Superior temporal gyrus (tissue), 1 donor: ENCODE results near the gene TCERG1L.
"Not testable (repeated sequence)": the region's sequence is repeated elsewhere in the genome, so short reads cannot be mapped to it uniquely, and the experiment has no call there.

Experiments used
- DNase-seq: peaks from one replicate; pipeline ENCODE4 v3.0.0-alpha.2; 2016; ENCODE audit errors: extremely low spot score

TCERG1L gene

DNA sequence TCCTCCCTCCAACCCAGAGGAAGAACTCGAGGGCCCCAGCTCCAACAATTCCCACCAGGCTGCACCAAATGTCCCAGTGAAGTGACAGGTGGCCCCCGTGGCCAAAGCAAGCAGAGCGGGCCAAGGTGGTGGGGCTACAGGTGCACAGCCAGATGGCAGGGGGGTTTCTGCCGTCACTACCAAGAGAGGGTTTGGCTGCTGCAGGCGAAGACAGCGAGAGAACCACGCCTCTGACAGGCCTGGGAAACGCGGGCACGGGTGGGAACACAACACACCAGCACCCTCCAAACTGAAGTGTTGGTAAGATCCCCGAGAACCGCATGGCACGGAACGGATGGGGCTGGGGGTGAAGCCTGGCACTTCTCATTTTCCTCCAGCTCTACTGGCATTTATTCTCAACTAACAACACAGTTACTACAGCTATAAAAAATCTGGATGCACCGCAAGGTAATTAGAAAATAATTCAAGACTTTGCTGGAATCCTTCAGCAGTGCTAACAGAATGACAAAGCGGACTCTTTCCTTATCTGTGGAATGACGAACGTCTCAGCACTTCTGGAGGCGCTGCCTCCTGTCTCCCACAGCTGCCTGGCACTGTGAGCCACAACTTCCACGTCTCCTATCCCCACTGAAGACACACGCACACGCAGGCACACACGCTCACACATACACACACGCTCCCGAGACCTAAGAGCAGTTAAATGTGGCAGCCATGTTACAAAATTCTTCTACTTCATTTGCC, 167.9 kb downstream of the TCERG1L start:
- DNase-seq, result no peak

DNA sequence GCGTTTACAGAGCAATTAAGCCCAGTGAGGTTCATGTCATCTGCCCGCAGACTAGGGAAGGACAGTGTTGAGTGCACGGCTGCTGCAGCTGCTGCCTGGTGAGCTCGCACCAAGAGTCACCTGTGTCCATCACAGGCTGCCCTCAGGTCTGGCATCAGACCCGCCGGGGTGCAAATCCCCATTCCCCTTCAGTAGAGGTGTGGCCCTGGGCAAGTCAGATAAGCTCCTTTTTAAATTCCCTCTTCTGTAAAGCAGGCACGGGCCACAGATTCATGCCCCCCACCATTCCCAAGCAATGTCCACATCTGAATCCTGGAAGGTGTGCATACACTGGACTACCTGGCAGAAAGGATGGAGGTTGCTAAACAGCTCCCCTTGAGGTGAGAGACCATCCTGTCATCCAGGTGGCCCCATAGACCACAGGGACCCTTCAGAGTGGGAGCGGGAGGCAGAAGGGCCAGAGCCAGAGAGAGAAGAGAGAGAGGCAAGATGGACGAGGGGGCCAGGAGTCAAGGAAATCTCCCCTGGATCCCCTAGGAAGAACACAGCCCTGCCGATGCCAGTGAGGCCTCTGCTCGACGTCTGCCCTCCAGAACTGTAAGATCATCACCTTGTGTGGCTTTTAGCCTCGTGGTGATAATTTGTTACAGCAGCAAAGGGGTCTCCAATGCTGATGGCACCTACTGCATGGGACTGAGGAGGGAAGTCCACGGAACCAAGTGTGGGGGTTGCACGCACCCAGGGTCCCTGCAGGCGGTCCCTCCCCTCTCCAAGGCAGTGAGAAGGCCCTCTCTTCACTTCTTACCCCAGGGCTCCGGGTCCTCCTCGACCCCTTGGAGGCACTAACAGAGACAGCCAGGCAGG, 168.8 kb downstream of the TCERG1L start:
- no peak for DNase-seq

DNA sequence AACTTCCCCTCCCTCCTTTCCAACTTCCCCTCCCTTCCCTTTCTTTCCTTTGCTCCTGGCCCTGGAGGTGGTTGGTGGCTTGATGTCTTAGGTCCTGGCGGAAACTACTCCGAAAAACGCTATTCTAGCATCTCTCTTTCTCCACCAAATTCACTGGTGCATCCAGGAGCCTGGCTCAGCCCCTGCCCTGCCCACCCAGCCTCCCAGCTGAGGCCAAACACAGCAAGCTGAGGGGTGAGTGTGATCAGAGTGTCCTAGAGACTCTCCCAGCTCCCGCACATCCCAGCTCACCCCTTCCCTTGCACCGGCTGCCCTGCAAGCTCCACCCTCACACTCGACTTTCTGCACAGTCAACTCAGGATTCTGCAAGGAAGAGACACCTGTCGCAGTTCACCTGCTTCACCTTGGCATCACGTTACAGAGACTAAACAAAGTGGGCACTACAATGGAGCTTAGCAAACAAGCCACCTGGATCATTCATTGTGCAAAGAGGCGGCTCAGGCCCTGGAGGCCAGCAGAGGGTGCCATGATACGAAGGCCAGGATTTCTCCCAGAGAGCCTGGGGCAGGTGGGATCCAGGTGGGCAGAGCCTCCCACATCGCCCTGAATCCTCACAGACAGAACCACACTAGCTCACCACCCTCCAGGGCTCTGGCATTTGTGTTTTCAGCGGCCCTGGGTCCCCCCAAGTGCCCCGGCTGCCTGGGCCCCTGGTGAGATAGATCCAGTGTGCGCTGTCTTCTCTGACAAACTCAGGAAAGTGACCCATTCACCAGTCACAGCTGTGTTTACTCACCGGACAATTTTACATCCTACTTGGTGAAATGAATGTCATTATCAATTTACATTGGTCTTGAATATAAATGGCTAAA, 169.6 kb downstream of the TCERG1L start:
- no peak for DNase-seq

DNA sequence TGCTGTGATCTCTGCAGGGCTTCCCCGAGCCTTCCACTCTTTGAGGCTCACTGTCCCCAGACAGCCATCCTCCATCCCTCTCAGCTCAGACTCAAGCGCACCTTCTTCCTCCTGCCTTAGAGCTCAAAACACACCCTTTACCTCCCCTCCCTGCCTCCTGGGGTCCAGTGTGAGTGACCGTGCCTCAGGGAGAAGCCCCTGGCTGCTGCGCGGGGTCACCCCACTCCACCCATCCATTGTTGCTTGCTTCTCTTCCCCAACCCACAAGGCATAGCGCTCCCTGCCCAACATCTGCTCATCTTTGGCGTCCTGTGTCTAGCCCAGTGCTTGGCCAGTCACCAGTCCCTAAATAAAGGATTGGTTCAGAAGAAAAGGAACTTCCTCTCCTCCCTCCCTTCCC, 170.3 kb downstream of the TCERG1L start:
- DNase-seq, result no peak

DNA sequence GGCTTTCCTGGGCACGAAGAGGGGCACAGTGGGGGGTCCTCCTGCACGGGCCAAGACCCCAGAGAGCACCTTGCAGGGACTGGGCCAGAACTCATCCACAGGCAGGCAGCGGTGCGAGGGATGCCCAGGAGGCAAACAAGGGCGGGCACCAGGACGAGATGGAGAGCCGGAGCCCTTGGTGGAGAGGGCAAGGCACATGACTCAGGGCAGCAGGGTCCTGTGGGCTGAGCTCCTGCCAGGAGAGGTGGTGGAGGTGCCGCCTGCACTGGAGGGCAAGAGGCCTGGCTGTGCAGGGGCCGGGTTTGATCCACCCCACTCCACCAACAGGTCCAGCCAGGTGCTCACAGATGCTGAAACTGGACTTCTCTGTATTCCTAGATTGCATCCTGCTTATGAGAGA, 170.9 kb downstream of the TCERG1L start:
- no peak for DNase-seq

DNA sequence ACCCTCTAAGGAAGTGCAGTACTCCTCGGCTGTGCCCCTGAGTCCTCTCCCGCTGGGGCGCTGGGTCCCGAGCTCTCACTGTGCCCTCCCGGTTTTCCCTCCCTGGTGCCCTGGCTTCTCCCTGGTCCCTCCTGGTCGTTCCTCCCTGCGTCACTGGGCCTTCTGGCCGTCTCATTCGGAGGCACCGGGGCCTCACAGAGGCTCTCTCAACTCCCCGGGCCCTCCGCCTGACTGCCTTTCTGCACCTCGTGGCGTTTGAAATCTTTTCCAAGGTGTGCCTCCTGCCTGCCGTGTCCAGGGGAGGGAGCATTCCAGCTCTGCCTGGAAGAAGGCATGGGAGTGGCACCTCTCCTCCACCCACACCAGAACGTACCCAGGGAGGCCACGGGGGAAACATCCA, 174.3 kb downstream of the TCERG1L start:
- DNase-seq, result no peak

DNA sequence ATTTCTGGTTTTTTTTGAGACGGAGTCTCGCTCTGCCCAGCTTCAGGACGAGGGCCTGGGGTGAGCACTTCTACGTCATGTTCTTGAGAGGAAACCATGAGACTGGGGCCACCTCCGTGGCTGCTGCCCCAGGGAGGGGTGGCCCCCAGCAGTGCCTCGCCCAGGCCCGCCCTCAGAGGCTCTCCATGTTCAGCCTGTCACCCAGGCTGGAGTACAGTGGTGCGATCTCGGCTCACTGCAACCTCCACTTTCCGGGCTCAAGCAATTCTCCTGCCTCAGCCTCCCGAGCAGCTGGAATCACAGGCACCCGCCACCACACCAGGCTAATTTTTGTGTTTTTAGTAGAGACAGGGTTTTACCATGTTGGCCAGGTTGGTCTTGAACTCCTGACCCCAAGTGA, 175.2 kb downstream of the TCERG1L start:
- not testable (repeated sequence) for DNase-seq

DNA sequence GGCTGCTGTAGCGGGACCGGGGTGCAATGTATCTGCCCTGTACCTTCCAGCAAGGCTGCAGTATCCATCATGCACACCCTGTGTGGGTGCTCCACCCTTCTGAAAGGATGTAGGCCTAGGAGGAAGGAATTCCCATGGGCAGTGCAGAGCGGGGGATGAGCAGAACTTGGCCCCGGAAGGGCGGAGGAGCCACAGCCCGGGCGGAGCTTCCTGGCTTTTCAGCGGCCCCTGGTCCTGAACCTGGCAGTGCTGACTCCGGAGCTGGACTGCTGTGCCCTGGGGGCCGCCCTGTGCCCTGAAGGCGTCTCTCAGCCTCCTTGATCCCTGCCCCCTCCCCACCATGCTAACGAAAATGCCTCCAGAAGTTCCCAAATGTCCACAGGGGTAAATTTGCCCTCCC, 175.8 kb downstream of the TCERG1L start:
- no peak for DNase-seq

DNA sequence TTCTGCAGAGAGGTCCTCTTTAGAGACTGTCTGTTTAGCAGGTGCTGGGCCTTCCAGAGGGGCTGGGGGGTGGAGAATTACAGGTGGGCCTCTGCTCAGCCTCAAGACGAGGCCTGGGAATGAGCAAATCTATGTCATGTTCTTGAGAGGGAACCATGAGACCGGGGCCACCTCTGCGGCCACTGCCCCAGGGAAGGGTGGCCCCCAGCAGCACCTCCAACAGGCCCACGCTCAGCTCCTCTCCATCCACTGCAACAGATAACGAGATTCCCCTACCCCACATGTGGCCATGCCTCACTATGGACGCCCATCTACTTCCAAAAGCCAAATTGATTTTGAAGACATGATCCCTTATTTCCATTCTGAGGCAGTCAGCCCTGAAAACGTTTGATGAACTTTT, 176.9 kb downstream of the TCERG1L start:
- DNase-seq, result no peak

DNA sequence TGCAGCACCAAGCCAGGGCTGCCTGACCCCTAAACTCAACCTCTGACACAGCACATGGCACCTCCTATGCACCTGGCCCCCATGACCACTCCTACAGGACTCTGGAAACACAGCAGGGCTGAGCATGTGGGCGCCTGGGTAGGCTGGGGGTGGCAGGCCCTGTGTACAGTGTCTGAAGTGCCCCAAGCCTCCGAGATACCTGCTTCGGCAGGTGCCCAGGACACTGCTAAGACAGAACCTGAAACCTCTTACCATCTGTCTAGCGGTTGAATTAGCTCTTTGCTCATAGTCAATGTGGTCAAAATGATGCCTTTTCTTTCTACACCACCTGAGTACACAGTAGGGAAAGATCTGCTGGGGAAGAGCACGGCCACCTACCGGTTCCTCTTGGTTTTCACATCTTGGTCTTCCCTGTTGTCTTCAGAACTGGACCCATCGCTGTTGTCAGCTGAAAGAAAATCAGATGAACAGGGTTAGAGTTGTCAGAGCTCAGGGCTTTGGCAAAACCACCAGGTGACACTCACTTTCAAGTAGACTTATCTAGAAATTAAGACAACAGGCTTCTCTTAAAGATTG, 177.4 kb downstream of the TCERG1L start:
- no peak for DNase-seq

DNA sequence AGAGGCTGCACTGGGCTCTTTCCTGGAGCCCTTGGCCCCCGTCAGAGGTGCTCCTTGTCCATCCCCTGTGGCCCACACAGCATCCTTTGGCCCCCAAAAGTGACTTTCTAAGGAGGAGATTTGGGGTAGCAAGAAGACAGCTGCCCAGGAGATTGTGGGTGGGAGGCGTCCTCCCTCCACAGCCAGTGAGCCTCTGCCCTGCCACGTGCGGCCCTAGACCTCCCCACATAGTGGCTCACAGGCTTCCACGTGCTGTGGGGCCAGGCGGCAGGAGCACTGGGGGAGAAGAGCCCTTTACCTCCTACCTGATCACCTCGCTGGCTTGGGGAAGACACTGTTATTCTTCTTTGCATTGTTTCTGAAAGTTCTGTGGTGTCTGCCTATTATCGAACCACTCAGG, 178.8 kb downstream of the TCERG1L start:
- no peak for DNase-seq

DNA sequence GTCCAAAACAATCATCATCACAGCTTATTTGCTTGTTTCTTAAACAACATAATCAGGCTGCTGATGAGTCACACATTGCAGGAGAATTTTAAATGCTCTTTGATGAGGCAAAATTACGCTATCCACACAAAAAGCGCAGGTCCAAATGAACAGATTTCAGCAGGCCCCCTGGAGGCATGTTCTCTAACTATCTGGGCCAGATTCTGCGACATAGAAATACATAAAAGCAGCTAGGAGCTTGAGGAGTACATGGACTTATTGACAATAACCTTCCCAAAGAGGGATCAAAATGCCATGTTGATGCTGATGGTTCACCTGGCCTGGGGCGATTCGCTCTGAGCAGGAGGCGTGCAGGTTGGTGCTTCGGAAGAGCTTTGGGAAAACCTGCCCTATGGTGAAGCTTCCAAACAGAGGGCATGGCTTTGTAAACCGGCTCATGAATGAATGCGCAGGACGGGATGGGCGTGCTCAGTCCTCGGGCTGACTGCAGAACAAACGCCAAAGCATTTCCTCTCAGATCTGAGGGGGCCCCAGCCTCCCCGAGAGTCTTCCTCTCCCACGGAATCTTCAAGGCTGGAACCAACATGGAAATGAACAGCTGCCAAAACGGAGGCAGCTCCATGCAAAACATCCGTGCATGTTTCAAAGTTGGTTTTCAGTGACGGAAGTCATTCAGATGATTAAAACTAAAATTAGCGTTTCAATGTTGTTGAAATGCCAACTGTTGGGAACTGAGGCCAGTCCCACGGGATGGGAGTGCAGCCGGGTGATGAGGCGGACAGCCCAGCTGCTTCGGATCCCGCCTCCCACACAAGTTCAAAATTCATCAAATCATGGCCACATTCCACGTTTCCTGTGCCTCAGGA, 179.6 kb downstream of the TCERG1L start:
- peak; percentile 37 for DNase-seq

DNA sequence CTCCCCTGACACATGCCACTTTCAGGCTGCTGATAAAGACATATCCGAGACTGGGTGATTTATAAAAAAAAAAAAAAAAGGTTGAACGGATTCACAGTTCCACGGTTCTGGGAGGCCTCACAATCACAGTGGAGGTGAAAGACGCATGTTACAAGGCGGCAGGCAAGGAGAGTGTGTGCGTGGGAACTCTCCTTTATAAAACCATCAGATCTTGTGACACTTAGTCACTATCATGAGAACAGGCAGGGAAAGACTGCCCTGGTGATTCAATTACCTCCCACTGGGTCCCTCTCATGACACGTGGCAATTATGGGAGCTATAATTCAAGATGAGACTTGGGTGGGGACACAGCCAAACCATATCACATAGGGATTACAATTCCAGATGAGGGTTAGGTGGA, 181.5 kb downstream of the TCERG1L start:
- DNase-seq, result no peak

DNA sequence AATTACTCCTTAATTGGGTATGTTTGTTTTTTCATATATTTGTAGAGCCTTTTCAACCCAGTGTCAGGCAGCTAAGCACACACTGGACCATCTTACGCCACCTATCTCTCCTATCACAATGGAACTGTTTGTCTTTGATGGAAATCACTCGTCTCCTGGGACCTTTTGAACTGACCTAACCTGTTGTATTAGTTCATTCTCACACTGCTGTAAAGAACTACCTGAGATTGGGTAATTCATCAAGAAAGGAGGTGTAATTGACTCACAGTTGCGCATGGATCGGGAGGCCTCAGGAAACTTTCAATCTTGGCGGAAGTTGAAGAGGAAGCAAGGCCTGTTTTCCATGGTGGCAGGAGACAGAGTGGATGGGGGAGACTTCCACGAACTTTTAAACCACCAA, 182.0 kb downstream of the TCERG1L start:
- DNase-seq, result no peak

DNA sequence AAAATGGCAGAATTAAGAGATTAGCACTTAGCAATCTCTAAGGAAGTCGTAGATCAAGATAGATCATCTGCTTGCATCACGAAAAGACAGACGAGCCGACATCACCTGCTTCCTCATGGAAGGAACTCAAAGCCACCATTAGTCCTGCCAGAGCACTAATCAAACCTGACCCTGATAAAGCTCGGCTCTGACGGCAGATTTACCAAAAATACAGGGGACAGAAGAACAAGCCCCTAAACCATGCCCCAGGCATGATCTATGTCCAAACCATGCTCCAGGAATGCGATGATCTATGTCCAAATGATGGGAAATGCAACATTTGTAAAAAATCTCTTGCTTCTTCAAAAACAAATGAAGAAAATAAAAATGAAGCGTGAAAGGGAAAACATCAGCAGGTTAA, 182.8 kb downstream of the TCERG1L start:
- no peak for DNase-seq

DNA sequence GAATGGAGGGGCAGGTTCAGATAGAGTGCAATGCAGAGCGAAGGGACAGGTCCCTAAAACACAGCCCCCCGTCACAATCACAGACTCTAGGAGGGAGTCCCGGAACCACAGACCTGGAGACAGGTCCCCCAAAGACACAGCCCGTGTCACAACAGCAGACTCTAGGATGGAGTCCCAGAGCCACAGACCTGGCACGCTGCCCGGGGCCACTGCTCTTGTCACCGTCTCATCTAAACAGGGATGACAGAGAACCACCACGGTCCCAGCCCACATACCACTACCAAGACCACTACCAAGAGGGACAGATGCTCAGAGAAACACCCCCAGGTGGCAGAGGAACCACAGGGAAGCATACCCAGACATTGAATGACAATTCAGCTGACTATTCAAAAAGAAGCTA, 183.9 kb downstream of the TCERG1L start:
- no peak for DNase-seq

DNA sequence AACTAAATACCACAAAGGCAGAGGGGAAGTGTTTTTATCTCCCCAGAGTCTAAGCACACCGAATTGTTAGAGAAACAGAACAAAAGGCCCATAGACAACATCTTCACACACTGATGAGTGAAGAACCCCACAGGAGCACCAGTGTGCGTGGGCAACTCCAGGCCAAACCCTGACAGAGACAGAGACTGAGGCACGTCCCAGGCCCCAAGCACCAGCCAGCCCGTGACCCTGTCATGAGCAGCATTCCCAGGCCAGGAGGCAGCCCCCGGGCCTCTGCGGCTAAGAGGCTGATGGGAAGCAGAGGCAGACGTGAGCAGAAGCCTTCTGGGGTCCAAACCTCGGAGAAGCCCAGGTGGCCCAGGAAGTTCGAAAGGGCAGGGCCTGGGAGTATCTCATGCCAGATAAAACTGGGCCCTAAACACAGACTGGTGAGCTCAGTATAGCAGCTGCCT, 184.4 kb downstream of the TCERG1L start:
- no peak for DNase-seq

DNA sequence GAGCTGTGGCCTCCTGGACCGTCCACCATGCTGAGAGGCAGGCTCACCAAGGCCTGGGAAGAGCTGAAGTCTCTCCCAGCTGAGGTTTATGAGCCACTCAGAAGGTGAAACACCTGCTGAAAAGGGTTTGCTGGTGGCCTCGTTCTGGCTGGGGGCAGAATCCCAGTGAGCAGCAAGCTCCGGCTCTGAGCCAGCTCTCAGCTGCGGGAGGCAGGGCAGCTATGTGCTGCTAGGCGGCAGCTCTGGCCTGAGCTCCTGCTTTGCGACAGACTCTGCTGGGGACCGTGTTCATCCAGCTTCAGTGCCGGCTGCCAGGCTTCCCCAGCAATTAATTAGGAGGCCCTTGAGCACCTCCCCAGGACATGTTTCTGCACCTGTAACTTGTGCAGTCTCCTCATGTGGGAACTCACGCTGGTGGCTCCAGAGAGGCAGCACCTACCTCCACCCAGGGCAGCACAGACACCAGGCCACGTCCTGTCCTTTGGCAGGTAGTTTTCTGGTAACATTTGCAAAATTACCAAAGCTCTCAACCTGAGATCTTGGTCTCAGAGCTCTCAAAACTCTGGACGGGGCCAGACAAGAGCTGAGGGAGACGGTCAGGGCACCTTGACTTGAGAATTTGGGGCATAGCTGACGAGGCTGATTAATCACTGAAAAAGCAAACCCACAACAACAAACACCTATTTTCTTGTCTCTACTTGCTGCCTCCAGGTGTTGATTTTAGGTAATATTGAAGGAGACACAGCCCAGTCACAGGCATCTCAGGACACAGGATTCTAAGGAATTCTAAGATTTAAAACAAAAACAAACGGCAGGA, 185.0 kb downstream of the TCERG1L start:
- no peak for DNase-seq

DNA sequence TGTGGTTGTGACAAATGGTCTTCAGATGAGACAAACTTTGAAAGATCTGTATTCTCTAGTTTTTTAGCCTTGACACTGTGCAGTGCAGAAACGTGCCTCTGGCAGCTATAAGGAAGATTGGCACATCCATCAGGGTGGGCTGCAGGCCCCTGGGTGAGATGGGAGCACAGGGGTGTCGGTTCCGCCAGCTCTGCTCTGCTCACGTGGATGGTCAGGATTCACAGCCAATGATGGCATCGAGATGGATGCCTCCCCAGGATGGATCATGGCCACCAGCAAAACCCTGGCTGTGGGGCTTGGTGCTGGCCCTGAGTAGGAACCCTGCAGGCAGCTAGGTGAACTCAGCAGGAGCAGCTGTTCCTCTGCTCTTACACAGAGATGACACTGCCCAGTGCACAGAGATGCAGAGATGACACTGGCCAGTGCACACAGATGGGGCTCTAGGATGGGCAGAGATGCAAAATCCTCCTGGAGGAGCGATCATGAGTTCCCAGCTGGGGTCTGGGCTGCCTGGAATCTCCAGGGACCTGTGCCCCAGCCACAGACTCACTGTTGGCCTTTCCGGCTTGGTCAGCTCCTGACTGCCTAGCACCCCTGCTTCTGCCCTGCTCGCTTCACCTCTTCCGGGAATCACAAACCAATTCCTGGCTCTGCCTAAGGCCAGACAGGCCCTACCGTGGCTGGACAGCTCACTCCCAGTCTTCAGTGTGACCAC, 185.9 kb downstream of the TCERG1L start:
- DNase-seq, result no peak
